ENCODE results near the gene RAX2.

RAX2 gene

GRCh38 chr19:3801412-3802096, 29.5 kb upstream of the RAX2 start:
- in situ Hi-C loops (cut with MboI; ENCODE audit: low sequenced_read_pairs), result no loop called here

DNA sequence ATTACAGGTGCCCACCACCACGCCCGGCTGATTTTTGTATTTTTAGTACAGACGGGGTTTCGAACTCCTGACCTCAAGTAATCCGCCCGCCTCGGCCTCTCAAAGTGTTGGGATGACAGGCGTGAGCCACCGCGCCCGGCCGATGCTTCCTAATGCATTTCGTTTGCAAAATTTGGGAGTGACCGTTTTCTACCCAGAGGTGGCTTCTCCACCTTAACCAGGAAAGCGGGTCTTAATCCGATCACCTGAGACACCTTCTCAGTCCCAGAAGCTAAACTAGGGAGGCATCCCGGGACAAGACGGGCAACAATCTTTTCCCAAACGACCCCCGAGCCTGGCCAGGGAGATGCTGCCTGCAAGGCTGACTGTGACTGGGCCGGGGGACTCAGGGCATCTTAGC, 29.0 kb upstream of the RAX2 start:
- in situ Hi-C loops (cut with MboI; ENCODE audit: low sequenced_read_pairs), result no loop called here

DNA sequence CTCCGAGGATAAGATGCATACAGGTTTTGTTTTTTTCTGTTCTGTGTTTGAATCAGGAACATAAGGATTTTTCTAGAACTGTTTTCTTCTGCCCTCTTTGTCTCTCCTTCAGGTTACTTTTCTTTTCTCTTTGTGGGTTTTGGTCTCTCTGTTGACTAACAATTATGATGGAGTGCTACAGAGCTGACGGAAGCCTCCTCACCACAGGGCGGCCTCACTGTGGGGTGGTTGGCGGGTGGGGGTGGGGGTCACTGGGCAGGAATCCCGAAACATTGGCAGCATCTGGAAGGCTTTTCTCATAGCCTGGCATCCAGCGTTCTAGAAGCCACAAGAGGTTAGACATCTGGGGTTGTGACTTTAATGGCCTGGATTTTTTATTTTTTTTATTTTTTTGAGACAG, 26.1 kb upstream of the RAX2 start:
- in situ Hi-C loops (cut with MboI; ENCODE audit: low sequenced_read_pairs), result no loop called here

- in situ Hi-C loops (cut with MboI; ENCODE audit: low sequenced_read_pairs), result no loop called here
Observed at GRCh38 chr19:3796358-3796757, 24.3 kb upstream of the RAX2 start.

DNA sequence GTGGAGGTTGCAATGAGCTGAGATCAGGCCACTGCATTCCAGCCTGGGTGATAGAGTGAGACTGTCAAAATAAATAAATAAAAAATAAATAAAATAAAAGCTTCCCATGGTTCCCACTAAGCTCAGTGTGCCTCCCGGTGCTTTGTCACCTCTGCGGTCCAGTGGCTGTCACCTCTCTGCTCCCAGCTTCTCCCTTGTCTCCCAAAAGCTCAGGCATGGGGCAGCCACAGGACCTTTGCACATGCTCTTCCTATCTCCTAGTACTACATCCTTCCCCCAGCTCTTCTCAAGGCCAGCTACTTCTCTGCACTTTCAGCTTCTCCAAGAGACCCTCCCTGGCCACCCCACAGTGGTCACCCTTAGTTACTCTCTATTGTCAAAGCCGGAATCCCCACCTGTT, 21.8 kb upstream of the RAX2 start:
- in situ Hi-C loops (cut with MboI; ENCODE audit: low sequenced_read_pairs), result no loop called here

GRCh38 chr19:3792114-3792513, 20.1 kb upstream of the RAX2 start:
- in situ Hi-C loops (cut with MboI; ENCODE audit: low sequenced_read_pairs), result no loop called here

DNA sequence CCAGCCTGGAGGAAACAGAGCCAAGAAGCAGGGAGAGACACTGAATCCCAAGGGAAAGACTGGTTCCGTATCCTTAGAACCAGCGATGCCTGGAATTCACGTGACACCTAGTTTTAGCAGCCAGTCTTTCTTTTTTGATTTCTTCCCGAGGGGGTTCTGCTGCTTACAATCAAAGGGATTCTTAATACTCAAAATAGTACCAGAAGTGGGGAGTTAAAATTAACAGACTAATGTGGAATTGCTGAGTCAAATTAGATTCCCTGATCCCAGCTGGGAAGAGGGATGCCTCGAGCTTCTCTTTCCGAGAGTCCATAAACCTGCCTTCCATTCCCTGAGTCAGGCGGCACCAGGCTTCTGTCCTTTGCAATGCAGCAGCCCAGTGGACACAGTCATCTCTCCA, 18.9 kb upstream of the RAX2 start:
- in situ Hi-C loops (cut with MboI; ENCODE audit: low sequenced_read_pairs), result no loop called here

DNA sequence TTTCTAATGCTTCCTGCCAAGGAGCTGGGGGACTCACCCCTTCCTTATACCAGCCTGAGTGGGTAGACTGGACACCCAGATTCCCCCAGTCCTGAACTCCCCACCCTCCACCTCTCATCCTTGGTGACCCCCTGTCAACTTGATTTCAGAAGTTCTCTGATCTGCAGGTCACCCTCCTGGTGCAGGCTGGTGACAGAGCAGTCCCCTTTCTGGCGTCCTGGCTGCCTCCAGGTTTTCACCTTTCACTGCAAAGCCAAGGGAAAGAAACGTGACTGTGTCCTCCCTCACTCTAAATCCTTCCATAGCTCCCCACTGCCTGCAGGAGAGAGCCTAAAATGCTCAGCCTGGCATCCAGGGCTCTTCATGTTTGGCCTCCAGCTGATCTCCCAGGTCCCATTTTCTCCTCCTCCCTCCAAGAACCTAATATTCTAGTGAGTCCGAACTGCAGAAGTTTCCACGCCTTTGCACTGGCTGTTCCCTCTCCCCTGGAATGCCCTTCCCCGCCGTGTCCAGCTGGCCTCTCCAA, 18.2 kb upstream of the RAX2 start:
- in situ Hi-C loops (cut with MboI; ENCODE audit: low sequenced_read_pairs), result no loop called here

GRCh38 chr19:3788996-3789778, 17.2 kb upstream of the RAX2 start:
- in situ Hi-C loops (cut with MboI; ENCODE audit: low sequenced_read_pairs), result no loop called here

GRCh38 chr19:3785938-3786824, 14.2 kb upstream of the RAX2 start, which contains the start of gene MATK:
Gene MATK (minus strand): TSS chr19:3786381. CDS start chr19:3785135, 1,246 bp downstream.
- in situ Hi-C loops (cut with MboI; ENCODE audit: low sequenced_read_pairs), result no loop called here

GRCh38 chr19:3785451-3785937, 13.5 kb upstream of the RAX2 start:
- in situ Hi-C loops (cut with MboI; ENCODE audit: low sequenced_read_pairs), result no loop called here

GRCh38 chr19:3784607-3785450, 12.8 kb upstream of the RAX2 start:
- in situ Hi-C loops (cut with MboI; ENCODE audit: low sequenced_read_pairs), result no loop called here

DNA sequence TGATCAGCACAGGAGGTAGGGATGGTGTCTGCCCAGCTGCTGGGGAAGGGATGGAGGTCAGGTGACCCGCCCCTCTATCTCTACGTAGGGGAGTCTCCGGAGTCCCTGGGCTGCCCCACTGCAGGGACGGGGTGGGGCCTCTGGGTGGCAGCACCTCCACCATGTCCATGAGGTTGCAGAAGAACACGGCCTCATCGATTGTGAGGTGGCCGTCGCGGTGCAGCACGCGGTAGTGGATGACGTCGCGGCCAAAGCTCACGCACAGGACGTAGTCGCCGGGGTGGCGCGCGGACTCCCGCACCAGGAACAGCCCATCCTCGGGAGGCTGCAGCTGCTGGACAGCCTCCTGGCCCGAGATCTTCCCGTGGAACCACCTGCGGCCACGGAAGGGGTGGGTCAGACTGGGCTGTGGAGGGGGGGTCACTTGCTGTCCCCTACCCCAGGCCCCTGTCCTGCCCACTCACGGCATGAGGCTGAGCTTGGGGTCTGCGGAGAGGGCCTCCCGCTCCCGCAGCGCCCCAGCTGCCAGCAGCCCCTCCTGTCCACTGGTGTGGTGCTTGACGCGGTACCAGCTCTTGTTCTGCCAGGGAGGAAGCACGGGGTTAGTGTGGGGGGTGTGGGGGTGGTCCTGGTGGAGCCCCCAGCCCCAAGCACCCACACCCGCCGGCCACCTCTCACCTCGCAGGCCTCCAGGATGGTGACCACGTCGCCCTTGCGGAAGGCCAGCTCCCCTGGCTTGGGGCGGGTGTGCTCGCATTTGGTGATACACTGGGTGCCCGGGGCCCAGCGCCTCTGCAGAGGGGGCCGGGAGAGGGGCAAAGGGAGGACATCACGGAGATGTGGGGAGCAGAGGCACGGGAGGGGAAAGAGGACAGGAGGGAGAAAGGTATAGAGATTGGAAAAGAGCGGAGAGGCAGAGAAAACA, 11.9 kb upstream of the RAX2 start:
- in situ Hi-C loops (cut with MboI; ENCODE audit: low sequenced_read_pairs), result no loop called here

DNA sequence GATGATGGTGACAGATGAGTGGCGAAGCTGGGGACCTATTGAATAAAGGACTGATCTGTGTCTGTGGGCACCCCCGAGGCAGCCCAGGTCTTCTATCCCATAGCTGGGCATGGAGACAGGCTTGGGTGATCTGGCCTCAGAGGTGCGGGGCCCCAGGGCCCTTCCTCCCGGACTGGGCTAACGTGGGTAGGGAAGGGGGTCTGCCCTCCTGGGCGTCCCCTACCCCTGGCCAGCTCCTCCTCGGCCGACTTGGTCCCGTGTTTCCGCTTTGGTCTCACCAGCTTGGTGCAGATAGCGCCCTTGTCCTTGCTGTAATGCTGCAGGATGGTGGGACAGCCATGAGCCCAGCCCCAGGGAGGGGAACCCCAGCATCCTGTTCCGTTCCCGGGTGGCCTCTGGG, 10.9 kb upstream of the RAX2 start:
- in situ Hi-C loops (cut with MboI; ENCODE audit: low sequenced_read_pairs), result no loop called here

DNA sequence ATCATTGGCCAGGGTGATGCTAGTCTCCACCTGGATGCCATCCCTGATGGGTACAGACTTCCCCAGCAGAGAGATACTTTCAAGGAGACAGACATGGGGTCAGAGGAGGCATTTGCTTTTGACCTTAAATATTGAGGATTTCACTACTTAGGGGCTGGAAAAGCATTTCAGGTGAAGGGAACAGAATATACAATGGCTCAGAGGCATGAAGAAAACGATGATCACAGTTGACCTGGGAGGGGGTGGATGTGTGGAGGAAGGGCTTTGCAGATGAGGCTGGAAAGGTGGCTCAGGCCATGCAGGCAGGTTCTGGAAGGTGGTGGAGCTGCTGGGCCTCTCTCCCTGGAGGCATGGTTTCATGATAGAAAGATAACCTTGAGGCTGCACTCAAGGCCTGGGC, 10.3 kb upstream of the RAX2 start:
- in situ Hi-C loops (cut with MboI; ENCODE audit: low sequenced_read_pairs), result no loop called here

GRCh38 chr19:3781603-3782002, 9.6 kb upstream of the RAX2 start:
- in situ Hi-C loops (cut with MboI; ENCODE audit: low sequenced_read_pairs), result no loop called here

DNA sequence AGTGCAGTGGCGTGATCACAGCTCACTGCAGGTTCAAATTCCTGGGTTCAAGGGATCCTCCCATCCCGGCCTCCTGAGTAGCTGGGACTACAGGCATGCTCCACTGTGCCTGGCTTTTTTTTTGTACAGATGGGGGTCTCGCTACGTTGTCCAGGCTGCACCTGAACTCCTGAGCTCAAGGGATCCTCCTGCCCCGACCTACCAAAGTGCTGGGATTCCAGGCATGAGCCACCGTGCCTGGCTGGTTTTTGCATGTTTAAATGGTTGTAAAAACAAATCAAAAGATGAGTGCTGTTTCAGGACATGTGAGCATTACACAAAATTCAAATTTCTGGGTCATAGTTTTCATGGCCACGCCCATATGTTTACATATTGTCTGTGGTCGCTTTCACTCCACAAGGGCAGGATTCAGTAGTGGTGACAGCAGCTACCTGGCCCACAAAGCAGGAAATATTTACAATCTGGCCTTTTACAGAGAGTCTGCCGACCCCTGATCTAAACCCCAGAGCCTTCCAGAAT, 8.8 kb upstream of the RAX2 start:
- in situ Hi-C loops (cut with MboI; ENCODE audit: low sequenced_read_pairs), result no loop called here

DNA sequence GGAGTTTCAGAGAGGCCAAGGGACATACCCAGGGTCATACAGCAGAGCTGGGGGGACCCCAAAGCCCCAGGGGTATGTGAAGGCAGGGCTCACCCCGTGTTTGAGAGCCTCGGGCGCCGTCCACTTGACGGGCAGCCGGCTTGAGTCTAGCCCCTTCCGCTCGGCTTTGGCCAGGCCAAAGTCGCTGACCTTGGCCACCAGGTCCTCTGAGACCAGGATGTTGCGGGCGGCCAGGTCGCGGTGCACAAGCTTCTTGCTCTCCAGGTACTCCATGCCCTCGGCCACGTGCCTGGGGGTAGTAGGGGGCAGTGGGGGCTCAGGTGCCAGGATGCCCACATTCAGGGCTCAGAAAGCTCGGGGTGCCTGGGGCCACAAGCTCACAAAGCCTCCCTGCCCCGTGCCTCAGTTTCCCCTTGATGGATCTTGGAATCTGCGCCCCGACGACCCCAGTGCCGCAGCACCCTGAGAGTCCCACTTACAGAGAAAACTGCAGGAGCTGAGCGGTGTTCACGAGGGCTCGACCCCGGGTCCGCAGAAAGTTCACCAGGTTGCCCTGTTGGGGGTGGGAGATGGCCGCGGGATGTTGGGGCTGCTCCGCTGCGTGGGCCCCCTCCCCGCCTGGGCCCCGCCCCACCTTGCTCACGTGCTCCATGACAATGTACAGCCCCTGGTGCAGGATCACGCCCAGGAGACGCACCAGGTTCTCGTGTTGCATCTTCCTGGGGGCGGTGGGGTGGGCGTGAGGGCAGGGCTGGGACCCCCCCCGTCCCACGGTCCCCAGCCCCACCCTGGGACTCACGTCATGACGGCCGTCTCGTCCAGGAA, 7.1 kb upstream of the RAX2 start:
- in situ Hi-C loops (cut with MboI; ENCODE audit: low sequenced_read_pairs), result no loop called here

Measured in HL-60/S4 treated with retinoic acid at 250 ng/mL for 4 days and 3 days (cell line).